Mononuclear cell (primary cell): ENCODE measurements around the gene KCNG2. TPM values are rescaled to one million over a fixed set of nuclear protein-coding genes. Genes with fewer than 3 reads are reported as not detected.

Experiments
- H3K27me3 ChIP-seq: 2 replicates; pipeline ENCODE4 v1.6.0; 2011; ENCODE audit warnings: low read length, control low read depth; ENCODE audit not compliant: insufficient read depth
- H3K4me1 ChIP-seq: 2 replicates; pipeline ENCODE4 v1.5.1; 2011; ENCODE audit warnings: mild to moderate bottlenecking, low read length, control low read depth; ENCODE audit not compliant: insufficient read depth
- H3K4me3 ChIP-seq: 2 replicates; pipeline ENCODE4 v1.5.1; 2011; ENCODE audit warnings: mild to moderate bottlenecking, low read length, moderate library complexity
- H3K9me3 ChIP-seq: 2 replicates; pipeline ENCODE4 v1.5.1; 2011; ENCODE audit warnings: low read depth, mild to moderate bottlenecking, control low read depth, low read length
- total RNA-seq: library from RNA; depleted of rRNA; stranded (reverse); fragments of >200 nt; gene quantifications from one replicate; pipeline ENCODE4 v1.2.3, GENCODE V29; 2012

The KCNG2 gene
- total RNA-seq, 1 donor, result 0.10 TPM

DNA sequence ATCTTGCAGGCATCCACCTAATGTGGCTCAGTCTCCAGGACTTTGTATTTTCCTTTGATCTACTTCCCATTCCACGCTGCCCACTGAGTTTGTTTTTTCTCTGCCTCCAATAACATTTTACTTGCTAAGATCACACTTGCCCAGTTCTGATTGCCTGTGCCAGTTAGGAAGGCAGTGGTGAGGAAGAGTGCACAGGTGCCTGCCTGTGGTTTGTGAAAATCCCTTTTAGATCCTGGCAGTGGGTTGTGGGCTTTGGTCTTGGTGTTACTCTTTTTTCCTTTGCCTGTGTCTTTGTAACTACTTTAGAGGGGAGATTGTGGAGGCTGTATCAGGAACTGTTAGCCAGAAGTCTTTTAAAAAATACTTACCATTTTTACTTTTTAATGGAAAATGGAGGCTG, 36.9 kb upstream of the KCNG2 start:
- H3K4me3 ChIP-seq, result no peak overlapping the region
- no peaks in the 10 kb centered on the region for H3K27me3 ChIP-seq
- H3K4me1 ChIP-seq, result no peaks in the 10 kb centered on the region
- H3K9me3 ChIP-seq, result no peaks in the 10 kb centered on the region

GRCh38 chr18:79763407-79763806, 34.3 kb upstream of the KCNG2 start:
- H3K27me3 ChIP-seq, result no peaks in the 10 kb centered on the region
- no peaks in the 10 kb centered on the region for H3K4me1 ChIP-seq
- no peaks in the 10 kb centered on the region for H3K9me3 ChIP-seq
- H3K4me3 ChIP-seq, result no peak overlapping the region

- H3K27me3 ChIP-seq, result no peaks in the 10 kb centered on the region
These were observed 33.6 kb upstream of the KCNG2 start for GRCh38 chr18:79764131-79764530.

GRCh38 chr18:79765491-79766245, 32.1 kb upstream of the KCNG2 start:
- H3K9me3 ChIP-seq, result no peaks in the 10 kb centered on the region
- H3K4me3 ChIP-seq, result no peak overlapping the region
- H3K27me3 ChIP-seq, result no peaks in the 10 kb centered on the region
- H3K4me1 ChIP-seq, result no peaks in the 10 kb centered on the region

More at GRCh38 chr18:79764131-79764530, 33.6 kb upstream of the KCNG2 start:
- H3K4me3 ChIP-seq, result no peak overlapping the region
- no peaks in the 10 kb centered on the region for H3K9me3 ChIP-seq
- H3K4me1 ChIP-seq, result no peaks in the 10 kb centered on the region

- Histone ChIP-seq H3K27me3 (no peaks in the 10 kb centered on the region), H3K4me1 (no peaks in the 10 kb centered on the region), H3K9me3 (no peaks in the 10 kb centered on the region), H3K4me3 (no peak overlapping the region)
These were observed 31.4 kb upstream of the KCNG2 start for GRCh38 chr18:79766308-79766707.

DNA sequence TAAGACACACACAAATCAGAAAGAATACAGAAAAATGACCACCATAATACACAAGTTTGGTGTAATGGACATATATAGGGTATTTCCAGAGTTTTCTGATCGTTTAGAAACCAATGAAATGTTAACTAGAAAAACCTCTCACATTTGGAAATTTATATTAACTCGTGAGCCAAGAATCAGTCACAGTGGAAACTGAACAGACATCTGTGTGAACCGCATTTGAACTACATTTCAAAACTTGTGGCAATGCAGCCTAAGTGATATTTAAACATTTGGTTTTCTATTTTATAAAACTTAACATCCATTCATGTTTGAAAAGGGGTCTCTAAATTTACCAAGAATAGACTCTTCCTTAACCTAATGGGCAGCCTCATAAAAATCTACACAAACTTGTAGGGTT, 29.0 kb upstream of the KCNG2 start:
- Histone ChIP-seq H3K4me1 (no peaks in the 10 kb centered on the region), H3K9me3 (no peaks in the 10 kb centered on the region), H3K4me3 (no peak overlapping the region), H3K27me3 (no peaks in the 10 kb centered on the region)

DNA sequence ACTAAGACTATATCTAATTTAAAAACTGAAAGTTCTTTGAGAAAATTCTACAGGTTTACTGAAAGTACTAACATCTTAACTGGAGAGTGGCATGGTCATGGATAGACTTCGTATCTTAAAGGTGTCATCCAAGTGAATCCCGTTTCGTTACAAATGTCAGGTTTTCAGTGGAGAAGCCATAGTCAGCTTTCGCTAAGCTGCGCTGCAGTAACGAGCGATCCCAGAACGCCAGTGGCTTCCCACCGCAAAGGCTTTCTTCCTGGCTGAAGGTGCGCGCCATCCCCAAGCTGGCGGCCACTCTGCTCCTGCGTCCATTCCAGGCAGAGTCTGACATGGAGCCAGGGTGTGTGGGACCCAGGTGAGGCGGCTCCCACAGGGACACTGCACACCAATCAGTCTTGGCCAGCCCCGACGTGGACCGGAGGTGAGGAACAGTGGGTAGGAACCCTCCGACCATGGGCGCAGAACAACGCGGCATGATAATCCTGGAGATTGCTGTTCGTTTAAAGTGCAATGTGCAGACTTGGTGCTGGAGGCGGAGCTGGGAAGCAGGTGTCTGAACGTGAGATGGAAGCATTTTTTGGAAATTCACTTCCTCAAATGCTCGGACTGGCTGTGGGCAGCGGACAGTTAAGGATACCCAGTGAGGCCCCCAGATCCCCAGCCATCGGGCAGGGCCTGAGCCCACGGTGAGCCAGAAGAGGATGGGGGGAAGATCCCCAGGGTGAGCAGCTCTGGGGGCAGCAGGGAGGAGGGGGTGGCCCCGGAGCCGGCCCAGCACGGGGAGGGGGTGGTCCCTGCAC, 27.8 kb upstream of the KCNG2 start:
- H3K4me1 ChIP-seq, result no peaks in the 10 kb centered on the region
- no peaks in the 10 kb centered on the region for H3K9me3 ChIP-seq
- H3K27me3 ChIP-seq, result no peaks in the 10 kb centered on the region
- no peak overlapping the region for H3K4me3 ChIP-seq

DNA sequence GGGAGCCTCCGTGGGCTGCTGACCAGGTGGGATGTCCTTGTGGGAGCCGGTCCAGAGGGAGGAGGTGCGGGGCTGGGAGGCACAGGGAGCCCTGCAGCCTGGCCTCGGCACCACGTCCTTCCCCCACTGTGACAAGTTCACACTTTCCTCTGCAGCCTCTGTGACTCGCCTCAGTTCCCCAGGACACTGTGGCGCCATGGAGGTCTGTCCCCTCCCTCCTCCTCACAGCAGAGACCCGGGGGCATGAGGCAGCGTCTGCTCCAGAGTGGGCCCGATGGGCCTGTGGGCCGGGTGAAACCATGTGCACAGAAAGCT, 27.3 kb upstream of the KCNG2 start:
- H3K4me3 ChIP-seq, result no peak overlapping the region
- H3K4me1 ChIP-seq, result no peaks in the 10 kb centered on the region
- H3K27me3 ChIP-seq, result no peaks in the 10 kb centered on the region
- H3K9me3 ChIP-seq, result no peaks in the 10 kb centered on the region

DNA sequence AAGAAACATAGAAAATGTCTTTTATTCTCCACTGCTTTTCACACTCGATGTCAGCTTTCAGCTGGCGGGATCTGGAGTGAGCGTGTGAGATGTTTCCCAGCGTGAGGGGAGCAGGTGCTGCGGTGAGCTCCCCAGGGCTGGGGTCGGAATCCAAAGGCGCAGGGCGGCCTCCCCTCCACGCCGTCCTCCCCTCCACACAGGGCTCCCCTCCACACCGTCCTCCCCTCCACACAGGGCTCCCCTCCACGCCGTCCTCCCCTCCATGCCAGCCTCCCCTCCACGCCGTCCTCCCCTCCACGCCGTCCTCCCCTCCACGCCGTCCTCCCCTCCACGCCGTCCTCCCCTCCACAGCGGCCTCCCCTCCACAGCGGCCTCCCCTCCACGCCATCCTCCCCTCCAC, 26.9 kb upstream of the KCNG2 start:
- Histone ChIP-seq H3K4me1 (no peaks in the 10 kb centered on the region), H3K9me3 (no peaks in the 10 kb centered on the region)

GRCh38 chr18:79771446-79772107, 26.2 kb upstream of the KCNG2 start:
- Histone ChIP-seq H3K4me1 (no peaks in the 10 kb centered on the region), H3K9me3 (no peaks in the 10 kb centered on the region), H3K4me3 (no peak overlapping the region), H3K27me3 (no peaks in the 10 kb centered on the region)

More for the DNA sequence above, 26.9 kb upstream of the KCNG2 start:
- Histone ChIP-seq H3K4me3 (no peak overlapping the region), H3K27me3 (no peaks in the 10 kb centered on the region)

GRCh38 chr18:79772108-79772864, 25.5 kb upstream of the KCNG2 start:
- no peak overlapping the region for H3K4me3 ChIP-seq
- H3K9me3 ChIP-seq, result no peaks in the 10 kb centered on the region
- no peaks in the 10 kb centered on the region for H3K27me3 ChIP-seq
- no peaks in the 10 kb centered on the region for H3K4me1 ChIP-seq

DNA sequence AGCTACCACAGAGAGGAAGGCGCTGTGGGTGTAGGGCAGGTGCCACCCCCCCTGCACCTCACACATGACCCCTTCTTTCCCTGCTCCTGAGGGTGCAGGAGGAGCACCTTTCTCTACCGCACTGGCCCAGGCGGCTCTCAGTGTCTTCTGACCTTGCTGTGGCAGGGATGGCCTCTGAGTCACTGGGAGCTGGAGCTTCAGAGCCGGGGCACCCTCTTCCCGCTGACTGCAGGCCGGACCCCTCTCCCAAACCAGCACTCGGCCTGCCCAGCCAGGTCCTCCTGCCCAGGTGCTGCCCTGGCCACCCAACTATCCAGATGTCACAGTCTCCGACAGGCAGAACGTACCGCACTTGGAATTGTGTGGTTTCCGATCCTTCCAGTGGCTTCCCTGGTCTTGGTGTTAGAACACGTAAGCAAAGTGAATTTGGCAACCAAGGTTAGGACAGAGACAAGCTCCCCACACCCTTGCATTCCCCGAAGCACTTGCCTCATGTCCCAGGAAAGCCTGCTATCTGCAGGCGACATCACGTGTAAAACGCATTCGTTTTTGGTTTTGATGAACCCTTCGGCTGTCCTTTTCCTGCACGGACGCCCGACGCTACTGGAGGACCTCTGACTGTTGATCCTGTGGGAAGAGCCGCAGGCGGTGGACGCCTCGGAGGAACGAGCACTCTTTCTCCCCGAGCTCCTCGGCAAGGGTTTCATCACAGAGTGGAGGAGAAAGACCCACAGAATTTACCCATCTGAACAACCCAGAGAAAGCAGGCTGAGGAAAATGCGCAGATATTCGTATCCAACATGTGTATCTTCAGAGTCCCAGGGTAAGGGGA, 24.7 kb upstream of the KCNG2 start:
- Histone ChIP-seq H3K27me3 (no peaks in the 10 kb centered on the region), H3K4me1 (no peaks in the 10 kb centered on the region)

GRCh38 chr18:79774111-79774510, 23.6 kb upstream of the KCNG2 start:
- no peaks in the 10 kb centered on the region for H3K27me3 ChIP-seq

More for the DNA sequence above, 24.7 kb upstream of the KCNG2 start:
- Histone ChIP-seq H3K9me3 (no peaks in the 10 kb centered on the region), H3K4me3 (no peak overlapping the region)

More at GRCh38 chr18:79774111-79774510, 23.6 kb upstream of the KCNG2 start:
- H3K4me1 ChIP-seq, result no peaks in the 10 kb centered on the region
- H3K9me3 ChIP-seq, result no peaks in the 10 kb centered on the region
- H3K4me3 ChIP-seq, result no peak overlapping the region
